KMS-11 (cell line): ENCODE data around the gene PCGF1.

ENCODE experiments used
- H2AFZ ChIP-seq: fragments of 200-600 bp; sonication (generic); 2 replicates; pipeline ENCODE4 v1.6.1; 2016; ENCODE audit warnings: antibody characterized with exemption, mixed run types, low read depth
- H3K27ac ChIP-seq: fragments of 200-600 bp; sonication (generic); 2 replicates; pipeline ENCODE4 v1.6.1; 2016; ENCODE audit warnings: mild to moderate bottlenecking, mixed run types
- H3K27me3 ChIP-seq: fragments of 200-600 bp; sonication (generic); 2 replicates; pipeline ENCODE4 v1.6.1; 2017; ENCODE audit warnings: mild to moderate bottlenecking, low read depth, mixed run types, moderate library complexity; ENCODE audit not compliant: insufficient read depth
- H3K36me3 ChIP-seq: fragments of 200-600 bp; sonication (generic); 2 replicates; pipeline ENCODE4 v1.6.1; 2017; ENCODE audit warnings: mild to moderate bottlenecking, mixed run types; ENCODE audit not compliant: insufficient read depth
- H3K4me1 ChIP-seq: fragments of 200-600 bp; sonication (generic); 2 replicates; pipeline ENCODE4 v1.6.1; 2016; ENCODE audit warnings: mild to moderate bottlenecking, low read depth, mixed run types; ENCODE audit not compliant: poor library complexity, severe bottlenecking
- H3K4me2 ChIP-seq: fragments of 200-600 bp; sonication (generic); 2 replicates; pipeline ENCODE4 v1.7.0; 2016; ENCODE audit warnings: mild to moderate bottlenecking, mixed run types
- H3K4me3 ChIP-seq: fragments of 200-600 bp; sonication (generic); IDR thresholded peaks from 2 replicates; pipeline ENCODE4 v1.6.1; 2017; ENCODE audit warnings: low read depth, low read length, mixed read lengths; ENCODE audit not compliant: insufficient read depth
- H3K79me2 ChIP-seq: fragments of 200-600 bp; sonication (generic); 2 replicates; pipeline ENCODE4 v1.6.1; 2016; ENCODE audit warnings: low read depth, mixed run types; ENCODE audit not compliant: insufficient read depth
- H3K9ac ChIP-seq: fragments of 200-600 bp; sonication (generic); 2 replicates; pipeline ENCODE4 v1.6.1; 2016; ENCODE audit warnings: mild to moderate bottlenecking, mixed run types
- H4K20me1 ChIP-seq: fragments of 200-600 bp; sonication (generic); 2 replicates; pipeline ENCODE4 v1.6.1; 2016; ENCODE audit warnings: mild to moderate bottlenecking, mixed run types; ENCODE audit not compliant: insufficient read depth
- CTCF ChIP-seq: fragments of 200-600 bp; sonication (generic); conservative IDR thresholded peaks from 2 replicates; pipeline ENCODE4 v1.6.1; 2017; ENCODE audit warnings: low read depth, mild to moderate bottlenecking, antibody characterized with exemption, low read length, moderate library complexity, mixed read lengths

PCGF1 gene

GRCh38 chr2:74540291-74540690 lies 32.8 kb upstream of the PCGF1 start:
- TF ChIP-seq CTCF = no peak
- Histone ChIP-seq H3K27ac (no peak overlapping the region), H3K79me2 (no peaks in the 10 kb centered on the region), H3K4me1 (no peaks in the 10 kb centered on the region), H3K36me3 (no peaks in the 10 kb centered on the region), H2AFZ (no peak overlapping the region), H3K4me3 (no peak overlapping the region), H4K20me1 (no peaks in the 10 kb centered on the region), H3K4me2 (no peak overlapping the region), H3K27me3 (no peaks in the 10 kb centered on the region; the same call in 1 of the 2 replicates), H3K9ac (no peak overlapping the region)

DNA sequence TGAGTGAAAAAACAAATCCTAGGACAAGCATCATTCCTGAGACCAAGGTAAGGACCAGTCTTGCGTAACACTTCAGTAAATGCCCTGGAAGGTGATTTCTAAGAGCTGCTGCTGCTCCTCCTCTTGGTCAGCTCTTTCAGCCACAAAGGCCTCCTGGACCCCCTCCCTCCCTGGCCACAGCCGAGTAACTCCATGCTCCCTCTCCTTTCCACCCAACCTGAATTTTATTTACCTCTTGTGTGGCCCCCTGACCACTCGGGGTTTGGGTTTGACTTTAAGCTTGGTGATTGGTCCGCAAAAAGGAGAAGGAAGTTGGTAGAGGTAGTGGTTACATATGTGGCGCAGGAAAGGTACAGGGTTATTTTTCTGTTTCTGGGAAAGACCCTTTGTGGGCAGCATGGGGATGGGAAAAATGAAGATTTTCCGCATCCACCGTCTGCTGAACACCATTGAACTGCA lies 31.4 kb upstream of the PCGF1 start:
- no peak overlapping the region for H3K4me3 ChIP-seq
- no peak overlapping the region for H3K4me2 ChIP-seq
- H3K79me2 ChIP-seq = no peaks in the 10 kb centered on the region
- no peaks in the 10 kb centered on the region for H3K36me3 ChIP-seq
- no peak overlapping the region for H3K9ac ChIP-seq
- TF ChIP-seq CTCF = no peak
- H3K27ac ChIP-seq = no peak overlapping the region
- H4K20me1 ChIP-seq = no peaks in the 10 kb centered on the region
- no peaks in the 10 kb centered on the region; the same call in 1 of the 2 replicates for H3K27me3 ChIP-seq
- no peak overlapping the region for H2AFZ ChIP-seq
- H3K4me1 ChIP-seq = no peaks in the 10 kb centered on the region

GRCh38 chr2:74537140-74537539 lies 29.6 kb upstream of the PCGF1 start:
- no peak for TF ChIP-seq CTCF
- Histone ChIP-seq H3K4me3 (no peak overlapping the region), H4K20me1 (no peaks in the 10 kb centered on the region), H3K27ac (no peak overlapping the region), H3K4me2 (no peak overlapping the region), H3K36me3 (no peaks in the 10 kb centered on the region), H3K4me1 (no peaks in the 10 kb centered on the region), H3K27me3 (no peaks in the 10 kb centered on the region; the same call in 1 of the 2 replicates), H3K9ac (no peak overlapping the region), H2AFZ (no peak overlapping the region), H3K79me2 (no peaks in the 10 kb centered on the region)

DNA sequence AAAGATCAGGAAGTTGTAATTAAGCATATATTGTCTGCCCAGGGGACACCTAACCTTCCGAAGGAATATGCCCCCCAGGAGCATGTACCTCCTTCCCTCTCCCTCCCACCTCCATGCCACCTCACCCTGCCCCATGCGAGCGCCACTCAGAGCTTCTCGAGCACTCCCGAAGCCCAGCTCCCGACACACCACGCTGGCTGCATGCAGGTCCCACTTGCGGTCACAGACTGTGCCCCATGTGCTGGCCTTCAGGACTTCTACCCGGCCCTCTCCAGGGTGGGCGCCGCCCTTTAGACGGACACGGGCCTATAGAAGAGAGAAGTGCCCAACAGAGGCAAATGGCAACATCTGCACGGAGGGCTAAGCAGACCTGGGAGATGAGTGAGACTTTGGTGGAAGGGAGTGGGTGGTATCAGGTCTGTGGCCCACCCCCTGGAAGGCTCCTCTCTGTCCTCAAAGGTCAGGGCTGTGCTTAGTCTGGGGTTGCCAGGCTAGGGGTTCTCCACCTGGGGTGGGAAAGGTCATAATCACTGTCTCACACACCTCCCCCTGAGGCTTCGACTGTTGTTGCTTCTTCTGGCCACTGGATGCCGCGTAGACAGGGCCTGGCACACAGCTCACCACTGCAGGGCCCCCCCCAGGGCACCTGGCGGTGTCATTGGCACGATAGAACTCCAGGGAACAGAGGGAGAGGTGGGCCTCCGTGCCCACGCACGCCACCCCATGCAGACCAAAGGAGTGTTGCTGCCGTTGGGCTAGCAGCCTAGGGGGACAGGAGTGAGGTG lies 28.9 kb upstream of the PCGF1 start:
- H3K4me2 ChIP-seq = no peak overlapping the region
- no peaks in the 10 kb centered on the region for H4K20me1 ChIP-seq
- H3K36me3 ChIP-seq = no peaks in the 10 kb centered on the region
- no peak overlapping the region for H2AFZ ChIP-seq
- no peaks in the 10 kb centered on the region; the same call in 1 of the 2 replicates for H3K27me3 ChIP-seq
- no peak overlapping the region for H3K9ac ChIP-seq
- no peak overlapping the region for H3K27ac ChIP-seq
- no peak overlapping the region for H3K4me3 ChIP-seq
- no peak for TF ChIP-seq CTCF
- 0 out of 2 replicates have a peak, but pooled peaks cover 2% of the 10 kb centered on the region for H3K79me2 ChIP-seq
- peaks cover 6% of the 10 kb centered on the region for H3K4me1 ChIP-seq
